ENCODE measurements around the gene YBEY. TPM values are rescaled to one million over a fixed set of nuclear protein-coding genes. Genes with fewer than 3 reads are reported as not detected.

YBEY gene
- total RNA-seq, 1 experiment from 2014 or later: 38.2 TPM

- H3K4me3 ChIP-seq (ENCODE audit: low read length): no peak overlapping the region
- H3K4me2 ChIP-seq (ENCODE audit: low read length): no peak overlapping the region
- ChIA-PET POLR2A (ENCODE audit: unreplicated experiment) (no interaction called here), CTCF (no interaction called here)
- H3K27ac ChIP-seq (ENCODE audit: low read length): no peak overlapping the region
- H3K9me3 ChIP-seq (ENCODE audit: low read length): no peaks in the 10 kb centered on the region
- H2AFZ ChIP-seq (ENCODE audit: low read length): no peak overlapping the region
- H4K20me1 ChIP-seq (ENCODE audit: low read length): no peaks in the 10 kb centered on the region
- no peaks in the 10 kb centered on the region for H3F3A ChIP-seq (ENCODE audit: low read length, unreplicated experiment)
- H3K27me3 ChIP-seq (ENCODE audit: low read length): no peaks in the 10 kb centered on the region
- H3K9me2 ChIP-seq (replicated peaks; ENCODE audit: low read length): no peaks in the 10 kb centered on the region
- H3K4me1 ChIP-seq (ENCODE audit: insufficient read depth, low read length): 0 out of 2 replicates have a peak, but pooled peaks cover 5% of the 10 kb centered on the region
- TF ChIP-seq EZH2 (IDR thresholded peaks at IDR 0.05; ENCODE audit: low read length, unreplicated experiment): no peak
- no peak for TF ChIP-seq CTCF (conservative IDR thresholded peaks at IDR 0.05; ENCODE audit: low read depth, low read length)
- no peak for TF ChIP-seq EZH2phosphoT487 (IDR thresholded peaks at IDR 0.05; ENCODE audit: borderline replicate concordance, low read length)
- intact Hi-C loops (cut with micrococcal nuclease): no loop called here
- ATAC-seq: no peak
- no TSS peak for BruUV-seq (replicated peaks)
- H3K79me2 ChIP-seq (ENCODE audit: low read length): peaks cover 40% of the 10 kb centered on the region
- H3K9ac ChIP-seq (ENCODE audit: low read length): no peak overlapping the region
- no peak for DNase-seq
- peaks cover 44% of the 10 kb centered on the region for H3K36me3 ChIP-seq (ENCODE audit: low read depth, low read length)
Observed at GRCh38 chr21:46346296-46347202, 60.4 kb downstream of the YBEY start.

GRCh38 chr21:46347203-46347550 lies 61.0 kb downstream of the YBEY start:
- no peaks in the 10 kb centered on the region for H3K27me3 ChIP-seq (ENCODE audit: low read length)
- H3K4me2 ChIP-seq (ENCODE audit: low read length): no peak overlapping the region
- ATAC-seq (no peak), DNase-seq (no peak)
- TF ChIP-seq EZH2phosphoT487 (IDR thresholded peaks at IDR 0.05; ENCODE audit: borderline replicate concordance, low read length) (no peak), EZH2 (IDR thresholded peaks at IDR 0.05; ENCODE audit: low read length, unreplicated experiment) (no peak), CTCF (conservative IDR thresholded peaks at IDR 0.05; ENCODE audit: low read depth, low read length) (no peak)
- H3K9me3 ChIP-seq (ENCODE audit: low read length): no peaks in the 10 kb centered on the region
- H3K9ac ChIP-seq (ENCODE audit: low read length): no peak overlapping the region
- H3K27ac ChIP-seq (ENCODE audit: low read length): no peak overlapping the region
- H4K20me1 ChIP-seq (ENCODE audit: low read length): no peaks in the 10 kb centered on the region
- H3K9me2 ChIP-seq (replicated peaks; ENCODE audit: low read length): no peaks in the 10 kb centered on the region
- ChIA-PET CTCF (no interaction called here), POLR2A (ENCODE audit: unreplicated experiment) (no interaction called here)
- no peak overlapping the region for H2AFZ ChIP-seq (ENCODE audit: low read length)
- no peaks in the 10 kb centered on the region for H3F3A ChIP-seq (ENCODE audit: low read length, unreplicated experiment)
- H3K36me3 ChIP-seq (ENCODE audit: low read depth, low read length): peaks cover 50% of the 10 kb centered on the region
- 0 out of 2 replicates have a peak, but pooled peaks cover 5% of the 10 kb centered on the region for H3K4me1 ChIP-seq (ENCODE audit: insufficient read depth, low read length)
- peaks cover 33% of the 10 kb centered on the region for H3K79me2 ChIP-seq (ENCODE audit: low read length)
- BruUV-seq (replicated peaks): no TSS peak
- intact Hi-C loops (cut with micrococcal nuclease): no loop called here
- no peak overlapping the region for H3K4me3 ChIP-seq (ENCODE audit: low read length)

Other genes starting within 250 kb of the YBEY start
- gene COL6A2, start 188.2 kb upstream of the YBEY start, total RNA-seq (2014; rRNA removed): 521 and 654 TPM in 2 replicates
- 0.40 and 0.58 TPM in 2 replicates for gene FTCD, start 130.8 kb upstream of the YBEY start, total RNA-seq (2014; rRNA removed)
- gene SPATC1L, start 101.9 kb upstream of the YBEY start, total RNA-seq (2014; rRNA removed): 41.7 and 49.5 TPM in 2 replicates
- gene LSS, start 57.6 kb upstream of the YBEY start, total RNA-seq (2014; rRNA removed): 45.7 and 53.9 TPM in 2 replicates
- gene MCM3AP, start 731 bp upstream of the YBEY start, total RNA-seq (2014; rRNA removed): 105 and 140 TPM in 2 replicates
- 14.6 and 15.3 TPM in 2 replicates for gene C21orf58, start 37.5 kb downstream of the YBEY start, total RNA-seq (2014; rRNA removed)
- 51.4 and 93.0 TPM in 2 replicates for gene PCNT, start 37.8 kb downstream of the YBEY start, total RNA-seq (2014; rRNA removed)
- gene DIP2A, start 172.5 kb downstream of the YBEY start, total RNA-seq (2014; rRNA removed): 23.7 and 33.6 TPM in 2 replicates

All from PC-3 (cell line).